Endothelial cell of umbilical vein (primary cell): Measurements from ENCODE around the gene AFDN. TPM values are rescaled to one million over a fixed set of nuclear protein-coding genes. Genes with fewer than 3 reads are reported as not detected.

ENCODE experiments used
- BruUV-seq: library from RNA; stranded (reverse); fragments of 400-500 nt; replicated peaks from 2 replicates; lab custom pipeline; 2021; lab: Mats Ljungman, UMichigan
- CTCF ChIA-PET: fragments of 300-600, 350-600 bp; sonication (Branson Sonifier 250); formaldehyde crosslinking; loops from one replicate; lab custom pipeline; 2021; ENCODE audit warnings: antibody characterized with exemption, inconsistent platforms; lab: Charles Lee
- POLR2A ChIA-PET: fragments of 300-600, 350-600 bp; sonication (Branson Sonifier 250); formaldehyde crosslinking; loops from one replicate; lab custom pipeline; 2021; ENCODE audit warnings: antibody characterized with exemption, inconsistent platforms; lab: Charles Lee
- DNase-seq: peaks from one replicate; pipeline ENCODE4 v3.0.0-alpha.2; 2011; ENCODE audit warnings: low read depth, low spot score
- FAIRE-seq: peaks from 2 replicates; lab custom pipeline; 2011; peaks lifted over from hg19 to GRCh38; lab: Jason Lieb, UNC
- H2AFZ ChIP-seq: 2 replicates; pipeline ENCODE4 v1.6.0; 2012; ENCODE audit warnings: low read depth, low read length, control low read depth, inconsistent platforms
- H3K27ac ChIP-seq: 2 replicates; pipeline ENCODE4 v1.5.1; 2011; ENCODE audit warnings: low read depth, mild to moderate bottlenecking, control low read depth, low read length, moderate library complexity; ENCODE audit not compliant: insufficient read depth
- H3K27me3 ChIP-seq, 2 experiments: 2 replicates each; pipeline versions ENCODE4 v1.6.0 to v1.6.1; 2011; ENCODE audit warnings: low read length in 2 of 2, mixed read lengths in 1 of 2; ENCODE audit not compliant: control insufficient read depth in 2 of 2, insufficient read depth in 2 of 2
- H3K36me3 ChIP-seq, 2 experiments: 2 replicates in 1 of 2; 3 replicates in 1 of 2; pipeline ENCODE4 v1.5.1; 2011; ENCODE audit warnings: low read length in 2 of 2, mild to moderate bottlenecking in 1 of 2, moderate library complexity in 1 of 2; ENCODE audit not compliant: control insufficient read depth in 2 of 2, insufficient read depth in 2 of 2; ENCODE audit errors: extremely low read depth in 1 of 2
- H3K4me1 ChIP-seq: 3 replicates; pipeline ENCODE4 v1.5.1; 2011; ENCODE audit warnings: mild to moderate bottlenecking, low read length; ENCODE audit not compliant: control insufficient read depth, insufficient read depth; ENCODE audit errors: extremely low read depth
- H3K4me2 ChIP-seq: 2 replicates; pipeline ENCODE4 v1.6.1; 2011; ENCODE audit warnings: low read length, control low read depth, mixed read lengths; ENCODE audit not compliant: insufficient read depth
- H3K4me3 ChIP-seq, 3 experiments: fragments of 200-600 bp in 1 of 3; sonication (generic), shearing (Covaris generic) in 1 of 3; replicated peaks in 1 of 3; 2 replicates each; pipeline ENCODE4 v1.5.1; 2011 to 2016; ENCODE audit warnings: control low read depth in 3 of 3, low read length in 3 of 3, mild to moderate bottlenecking in 2 of 3, inconsistent platforms in 1 of 3, low read depth in 1 of 3, moderate library complexity in 1 of 3; ENCODE audit not compliant: insufficient read depth in 1 of 3
- H3K79me2 ChIP-seq: 2 replicates; pipeline ENCODE4 v1.6.0; 2012; ENCODE audit warnings: low read length, inconsistent platforms; ENCODE audit not compliant: control insufficient read depth, insufficient read depth
- H3K9ac ChIP-seq: replicated peaks from 2 replicates; pipeline ENCODE3; 2011; ENCODE audit warnings: low read length, control low read depth; ENCODE audit not compliant: insufficient read depth; ENCODE audit errors: extremely low read depth
- H3K9me1 ChIP-seq: replicated peaks from 3 replicates; pipeline ENCODE4 v1.6.0; 2011; ENCODE audit warnings: mild to moderate bottlenecking, low read length; ENCODE audit not compliant: control insufficient read depth, insufficient read depth; ENCODE audit errors: extremely low read depth
- H3K9me3 ChIP-seq: replicated peaks from 2 replicates; pipeline ENCODE4 v1.5.1; 2012; ENCODE audit warnings: low read length, inconsistent platforms; ENCODE audit not compliant: control insufficient read depth, insufficient read depth
- H4K20me1 ChIP-seq: replicated peaks from 2 replicates; pipeline ENCODE3; 2011; ENCODE audit warnings: mild to moderate bottlenecking, low read length; ENCODE audit not compliant: control insufficient read depth, insufficient read depth; ENCODE audit errors: extremely low read depth
- EZH2 ChIP-seq: IDR thresholded peaks from 2 replicates; pipeline ENCODE4 v1.6.1; 2012; ENCODE audit warnings: borderline replicate concordance, low read depth, mild to moderate bottlenecking, moderate library complexity, low read length, inconsistent platforms; ENCODE audit not compliant: severe bottlenecking
- FOS ChIP-seq: IDR thresholded peaks from 2 replicates; pipeline ENCODE4 v1.6.1; 2011; ENCODE audit warnings: mild to moderate bottlenecking, low read length, moderate library complexity, borderline replicate concordance; ENCODE audit not compliant: insufficient read depth
- GATA2 ChIP-seq: IDR thresholded peaks from 2 replicates; pipeline ENCODE4 v1.7.0; 2011; ENCODE audit warnings: low read depth, mild to moderate bottlenecking, moderate library complexity, mixed read lengths, low read length; ENCODE audit not compliant: insufficient read length, insufficient read depth
- MYC ChIP-seq: IDR thresholded peaks from one replicate; pipeline ENCODE4 v1.6.1; 2011; ENCODE audit warnings: mild to moderate bottlenecking, low read depth, low read length
- POLR2A ChIP-seq: IDR thresholded peaks from 2 replicates; pipeline ENCODE4 v1.6.1; 2012; ENCODE audit warnings: low read depth, mild to moderate bottlenecking, control low read depth, low read length
- POLR2AphosphoS5 ChIP-seq: IDR thresholded peaks from 2 replicates; pipeline ENCODE4 v1.6.1; 2012; ENCODE audit warnings: low read depth, mild to moderate bottlenecking, control low read depth, low read length, moderate library complexity; ENCODE audit not compliant: insufficient read depth
- dilution Hi-C: fragments of 300-500 bp; cut with MboI; formaldehyde crosslinking; loops from one replicate; pipeline ENCODE4 v1.15.0; 2019; ENCODE audit warnings: low sequenced_read_pairs; ENCODE audit not compliant: extremely low pct_ligation_motif_present
- intact Hi-C: fragments of 100-400 bp; cut with micrococcal nuclease; formaldehyde crosslinking; loops from one replicate; pipeline ENCODE4 v1.10.0; 2022
- polyA plus RNA-seq, 4 experiments: library from polyadenylated mRNA; depleted of rRNA in 3 of 4; stranded (reverse) in 3 of 4; unstranded in 1 of 4; fragments of >200 nt; gene quantifications; 2 replicates each; pipeline versions ENCODE4 v1.2.1 to v1.2.3, GENCODE V29; 2011 to 2012; ENCODE audit warnings: missing spikeins in 1 of 4
- total RNA-seq: library from RNA; stranded (reverse); gene quantifications from 2 replicates; pipeline ENCODE4 v1.2.3, GENCODE V29; 2021
- TF ChIP-seq, protein P1 (sequence below), 2 donors: IDR thresholded peaks; 1 replicate in 1 of 2; 2 replicates in 1 of 2; pipeline ENCODE4 v1.5.1; 2011; ENCODE audit warnings: low read length in 2 of 2, mild to moderate bottlenecking in 2 of 2, moderate library complexity in 2 of 2, control low read depth in 1 of 2, inconsistent platforms in 1 of 2, low read depth in 1 of 2; ENCODE audit not compliant: insufficient read depth in 1 of 2; ENCODE audit errors: extremely low read depth in 1 of 2
- TF ChIP-seq, protein P2 (sequence below): IDR thresholded peaks from 2 replicates; pipeline ENCODE4 v1.6.1; 2011; ENCODE audit not compliant: insufficient read depth, insufficient read length

AFDN gene
- total and polyA plus RNA-seq, 2 donors (not counting 3 experiments of a cell fraction or from before 2014, with no cell fraction given) = 31.0 to 134 TPM

DNA sequence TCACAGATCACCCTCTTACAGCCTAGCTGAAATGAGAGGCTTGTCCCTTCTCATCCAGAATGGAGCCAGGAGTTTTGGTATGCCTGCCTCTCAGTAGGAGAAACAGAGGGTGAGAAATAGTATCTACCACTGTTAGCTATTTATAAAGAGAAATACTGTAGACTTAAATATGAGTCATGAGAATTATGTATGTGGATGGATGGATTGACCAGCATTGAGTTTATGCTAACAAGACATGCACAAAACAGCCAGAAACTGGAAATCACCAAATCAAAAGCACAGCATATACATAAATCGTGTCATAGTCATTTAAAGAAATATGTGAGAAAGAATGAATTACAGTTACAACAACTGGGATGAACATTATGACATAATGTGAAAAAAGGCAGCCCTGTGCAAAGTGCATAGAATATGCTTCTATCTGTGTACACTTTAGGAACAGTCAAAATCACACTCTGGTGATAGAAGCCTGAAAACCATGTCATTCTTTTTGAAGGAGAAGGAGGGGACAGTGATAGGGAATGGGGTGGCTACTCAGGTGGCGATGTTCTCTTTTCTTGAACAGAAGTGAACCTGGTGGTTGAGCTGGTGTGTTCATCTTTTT is 90.9 kb downstream of the AFDN start:
- no peaks in the 10 kb centered on the region for H3K79me2 ChIP-seq
- H3K27me3 ChIP-seq = no peaks in the 10 kb centered on the region
- FAIRE-seq = no peak
- ChIA-PET POLR2A (no interaction called here), CTCF (interaction anchor here (1.3 to 1.4 kb wide), 2 partner anchors 11 to 19 kb away, joined by 3 to 6 read pairs; no protein-coding TSS in a partner anchor)
- intact Hi-C loops (no loop called here), dilution Hi-C loops (no loop called here)
- H3K9me3 ChIP-seq = no peaks in the 10 kb centered on the region
- no peak overlapping the region for H3K4me3 ChIP-seq
- H3K9me1 ChIP-seq = no peaks in the 10 kb centered on the region
- no TSS peak for BruUV-seq
- TF ChIP-seq GATA2 (no peak), POLR2AphosphoS5 (no peak), EZH2 (no peak), MYC (no peak), FOS (no peak), POLR2A (no peak)
- TF ChIP-seq, protein P1, sequence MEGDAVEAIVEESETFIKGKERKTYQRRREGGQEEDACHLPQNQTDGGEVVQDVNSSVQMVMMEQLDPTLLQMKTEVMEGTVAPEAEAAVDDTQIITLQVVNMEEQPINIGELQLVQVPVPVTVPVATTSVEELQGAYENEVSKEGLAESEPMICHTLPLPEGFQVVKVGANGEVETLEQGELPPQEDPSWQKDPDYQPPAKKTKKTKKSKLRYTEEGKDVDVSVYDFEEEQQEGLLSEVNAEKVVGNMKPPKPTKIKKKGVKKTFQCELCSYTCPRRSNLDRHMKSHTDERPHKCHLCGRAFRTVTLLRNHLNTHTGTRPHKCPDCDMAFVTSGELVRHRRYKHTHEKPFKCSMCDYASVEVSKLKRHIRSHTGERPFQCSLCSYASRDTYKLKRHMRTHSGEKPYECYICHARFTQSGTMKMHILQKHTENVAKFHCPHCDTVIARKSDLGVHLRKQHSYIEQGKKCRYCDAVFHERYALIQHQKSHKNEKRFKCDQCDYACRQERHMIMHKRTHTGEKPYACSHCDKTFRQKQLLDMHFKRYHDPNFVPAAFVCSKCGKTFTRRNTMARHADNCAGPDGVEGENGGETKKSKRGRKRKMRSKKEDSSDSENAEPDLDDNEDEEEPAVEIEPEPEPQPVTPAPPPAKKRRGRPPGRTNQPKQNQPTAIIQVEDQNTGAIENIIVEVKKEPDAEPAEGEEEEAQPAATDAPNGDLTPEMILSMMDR (IDR thresholded peaks at IDR 0.05; ENCODE audit: extremely low read depth in 1 of 2, insufficient read depth in 1 of 2, low read depth in 1 of 2, low read length in 2 of 2) = no peak
- TF ChIP-seq, protein P2, sequence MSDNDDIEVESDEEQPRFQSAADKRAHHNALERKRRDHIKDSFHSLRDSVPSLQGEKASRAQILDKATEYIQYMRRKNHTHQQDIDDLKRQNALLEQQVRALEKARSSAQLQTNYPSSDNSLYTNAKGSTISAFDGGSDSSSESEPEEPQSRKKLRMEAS = no peak
- DNase-seq = no peak
- H3K27ac ChIP-seq = no peak overlapping the region
- H2AFZ ChIP-seq = no peak overlapping the region
- H3K36me3 ChIP-seq = peaks cover 15 to 23% of the 10 kb centered on the region in 2 experiments
- H3K9ac ChIP-seq = no peak overlapping the region
- no peak overlapping the region for H3K4me2 ChIP-seq
- no peaks in the 10 kb centered on the region for H3K4me1 ChIP-seq
- H4K20me1 ChIP-seq = no peaks in the 10 kb centered on the region
